GM10248 (cell line): ENCODE measurements around the gene ADGRF5.

Experiments
- CTCF ChIA-PET: fragments of 300-600 bp; sonication (Branson Sonifier 250); formaldehyde crosslinking; extraction: SDS; loops from one replicate; lab custom pipeline; 2021; ENCODE audit warnings: antibody characterized with exemption; lab: Yijun Ruan, JAX
- POLR2A ChIA-PET: fragments of 350-650 bp; sonication (Branson Sonifier 250); formaldehyde crosslinking; extraction: SDS; loops from one replicate; lab custom pipeline; 2020; ENCODE audit warnings: antibody characterized with exemption; lab: Yijun Ruan, JAX
- DNase-seq: peaks from one replicate; pipeline ENCODE4 v3.0.0; 2012; ENCODE audit errors: extremely low spot score
- CTCF ChIP-seq: IDR thresholded peaks from 2 replicates; pipeline ENCODE4 v1.5.1; 2012; ENCODE audit warnings: mild to moderate bottlenecking, low read depth; ENCODE audit errors: extremely low read depth, missing control alignments, control extremely low read depth

Gene ADGRF5

GRCh38 chr6:46949632-46950280 lies 28.0 kb upstream of the ADGRF5 start:
- ChIA-PET POLR2A (no interaction called here), CTCF (no interaction called here)
- no peak for DNase-seq
- no peak for TF ChIP-seq CTCF

- ChIA-PET CTCF (interaction anchor here (0.8 kb wide), 1 partner anchor 14 kb away, joined by 3 read pairs; no protein-coding TSS in a partner anchor), POLR2A (no interaction called here)
- DNase-seq, result no peak
- TF ChIP-seq CTCF, result no peak
These were observed 27.0 kb upstream of the ADGRF5 start for GRCh38 chr6:46948699-46949098.

- TF ChIP-seq CTCF, result no peak
- ChIA-PET POLR2A (no interaction called here), CTCF (no interaction called here)
- no peak for DNase-seq
These were observed 25.8 kb upstream of the ADGRF5 start for GRCh38 chr6:46947497-46947896.

- no peak for TF ChIP-seq CTCF
- ChIA-PET CTCF (no interaction called here), POLR2A (no interaction called here)
- DNase-seq, result no peak
These were observed 18.9 kb upstream of the ADGRF5 start for GRCh38 chr6:46940433-46941226.

GRCh38 chr6:46937642-46938041 lies 15.9 kb upstream of the ADGRF5 start:
- CTCF ChIA-PET, result no interaction called here
- no peak for TF ChIP-seq CTCF
- POLR2A ChIA-PET, result no interaction called here
- no peak for DNase-seq

- POLR2A ChIA-PET, result no interaction called here
- no peak for TF ChIP-seq CTCF
- CTCF ChIA-PET, result no interaction called here
- DNase-seq, result no peak
These were observed 13.9 kb upstream of the ADGRF5 start for GRCh38 chr6:46935687-46936086.
